Fibroblast of skin of abdomen (primary cell): ENCODE data around the gene SGK1.
"Not testable (repeated sequence)": the region's sequence is repeated elsewhere in the genome, so short reads cannot be mapped to it uniquely, and the experiment has no call there.

ENCODE experiments used
- DNase-seq: peaks from one replicate; pipeline ENCODE4 v3.0.0-alpha.2; 2013

SGK1 gene

DNA sequence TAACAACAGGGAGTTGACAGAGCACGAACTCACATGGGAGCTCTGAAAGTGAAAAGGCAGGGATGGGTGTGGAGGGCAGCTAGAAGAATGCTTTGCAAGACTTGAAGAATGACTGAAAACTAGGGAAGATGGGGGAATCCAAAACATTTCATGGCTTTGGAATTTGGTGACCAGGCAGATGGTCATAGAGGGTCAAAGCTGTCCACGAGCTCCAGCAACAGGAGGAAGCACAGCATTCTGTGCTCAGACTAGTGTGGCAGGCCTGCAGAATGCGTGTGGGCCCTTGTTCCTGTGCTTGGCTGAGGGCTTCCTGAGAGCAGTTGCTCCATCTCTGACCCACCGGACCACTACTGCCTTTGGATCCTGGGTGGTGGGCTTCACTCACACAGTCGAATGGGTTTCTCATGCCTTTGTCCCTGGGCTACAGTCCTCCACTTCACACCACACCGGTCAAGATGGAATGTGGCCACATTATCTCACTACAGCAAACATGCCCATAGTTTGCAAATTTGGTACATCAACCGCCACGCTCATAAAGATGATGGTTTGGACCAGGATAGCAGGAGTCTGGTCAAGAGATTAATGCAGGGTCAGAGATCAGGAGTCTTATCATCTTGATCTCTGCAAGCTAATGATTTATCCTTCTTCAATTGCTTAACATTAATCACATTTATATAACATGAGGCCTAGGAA, 100.7 kb downstream of the SGK1 start:
- DNase-seq = no peak

DNA sequence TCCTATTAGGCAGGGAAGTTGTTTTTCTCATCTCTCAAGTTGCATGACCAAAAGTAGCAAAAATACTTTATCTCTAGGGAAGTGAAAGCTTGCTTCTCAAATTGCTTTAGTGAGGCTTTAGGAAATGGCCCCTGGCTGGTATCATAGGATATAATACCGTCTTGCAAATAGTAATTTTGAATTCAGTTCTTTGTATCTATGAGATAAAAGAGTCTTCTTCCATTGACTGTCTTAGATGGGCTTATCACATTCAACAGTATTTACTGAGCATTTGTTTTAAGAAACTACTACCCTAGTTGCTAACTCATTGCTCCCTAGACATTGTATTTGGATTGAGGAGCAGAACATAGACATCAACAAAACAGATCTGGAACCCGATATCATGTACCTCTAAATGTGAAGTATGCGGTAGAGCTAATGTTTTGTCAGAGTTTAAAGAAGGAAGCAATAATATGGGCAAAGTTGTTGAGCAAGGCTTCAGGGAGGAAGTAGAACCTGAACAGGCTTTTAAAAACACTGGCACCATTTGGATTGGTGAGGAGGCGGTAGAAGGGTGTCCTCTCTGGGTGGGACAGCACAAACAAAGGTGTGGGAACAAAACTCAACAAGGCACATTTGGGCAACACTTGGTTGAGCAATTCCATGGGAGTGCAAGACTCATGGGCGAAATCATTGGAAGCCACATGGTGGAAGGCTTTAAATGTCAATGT, 101.5 kb downstream of the SGK1 start:
- DNase-seq = no peak

DNA sequence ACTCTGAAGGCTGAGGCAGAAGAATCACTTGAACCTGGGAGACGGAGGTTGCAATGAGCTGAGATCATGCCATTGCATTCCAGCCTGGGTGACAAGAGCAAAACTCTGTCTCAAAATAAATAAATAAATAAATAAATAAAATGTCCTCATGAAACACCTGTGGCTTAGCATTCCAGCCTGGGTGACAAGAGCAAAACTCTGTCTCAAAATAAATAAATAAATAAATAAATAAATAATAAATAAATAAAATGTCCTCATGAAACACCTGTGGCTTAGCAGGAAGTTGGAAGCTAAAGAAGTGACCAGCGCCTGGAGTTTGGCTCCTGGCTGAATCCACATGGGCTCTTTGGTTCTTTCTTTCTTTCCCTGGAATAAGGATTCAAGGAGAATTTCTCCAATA, 104.5 kb downstream of the SGK1 start:
- DNase-seq = not testable (repeated sequence)

DNA sequence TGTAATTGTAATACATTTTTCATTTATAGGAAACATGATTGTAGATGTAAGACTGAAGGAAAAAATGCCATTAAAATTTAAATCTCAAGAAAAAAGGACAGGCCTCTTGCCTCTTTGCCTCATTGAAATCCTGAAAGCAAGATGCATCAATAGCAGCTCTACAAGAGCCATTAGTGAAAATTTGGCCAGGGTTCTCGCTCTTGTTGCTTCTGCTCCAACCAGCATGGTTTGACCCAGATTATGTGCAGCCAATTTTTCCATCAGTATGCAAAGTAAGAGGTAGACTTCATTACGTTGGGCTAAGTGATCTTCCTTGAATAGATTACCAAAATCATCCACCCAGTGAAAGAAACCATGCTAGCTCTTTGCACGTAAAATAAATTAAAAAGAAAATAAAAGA, 106.6 kb downstream of the SGK1 start:
- no peak for DNase-seq

DNA sequence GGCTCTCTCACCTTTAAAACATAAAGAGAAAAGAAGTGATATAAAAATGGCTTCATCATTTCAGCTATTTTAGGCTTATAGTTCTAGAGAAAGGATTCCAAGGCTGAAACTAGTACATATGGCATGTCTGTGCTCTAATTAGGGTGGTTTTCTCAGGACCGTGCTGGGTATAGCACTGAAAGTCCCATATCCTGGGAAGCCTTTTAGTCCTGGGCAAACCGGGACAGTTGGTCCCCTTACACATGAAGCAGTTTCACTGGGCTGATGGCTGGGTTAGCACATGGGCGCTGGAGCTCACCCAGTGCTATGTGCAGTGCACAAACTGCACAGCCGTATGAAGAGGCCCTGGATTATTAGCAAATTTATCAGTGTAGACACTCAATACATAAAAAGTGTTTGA, 110.5 kb downstream of the SGK1 start:
- DNase-seq = no peak

DNA sequence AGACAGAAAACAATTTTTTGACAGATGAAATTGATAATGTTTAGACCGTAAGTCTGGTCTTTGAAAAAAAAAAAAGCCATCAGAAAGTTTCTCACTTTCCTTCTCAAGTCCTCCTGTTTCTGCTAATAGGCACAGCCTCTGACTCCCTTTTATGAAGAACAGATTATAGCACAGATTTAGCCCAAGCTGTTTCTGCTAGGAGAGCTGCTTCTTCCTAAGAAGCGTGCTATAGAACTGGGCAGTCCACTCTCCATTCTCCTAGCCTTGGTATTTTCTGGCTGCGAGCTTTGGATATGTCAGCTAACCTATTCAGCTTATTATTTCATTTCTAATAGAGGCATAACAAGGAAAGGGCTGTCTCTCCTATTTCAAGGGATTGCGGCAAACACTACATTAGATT, 112.5 kb downstream of the SGK1 start:
- DNase-seq = no peak

DNA sequence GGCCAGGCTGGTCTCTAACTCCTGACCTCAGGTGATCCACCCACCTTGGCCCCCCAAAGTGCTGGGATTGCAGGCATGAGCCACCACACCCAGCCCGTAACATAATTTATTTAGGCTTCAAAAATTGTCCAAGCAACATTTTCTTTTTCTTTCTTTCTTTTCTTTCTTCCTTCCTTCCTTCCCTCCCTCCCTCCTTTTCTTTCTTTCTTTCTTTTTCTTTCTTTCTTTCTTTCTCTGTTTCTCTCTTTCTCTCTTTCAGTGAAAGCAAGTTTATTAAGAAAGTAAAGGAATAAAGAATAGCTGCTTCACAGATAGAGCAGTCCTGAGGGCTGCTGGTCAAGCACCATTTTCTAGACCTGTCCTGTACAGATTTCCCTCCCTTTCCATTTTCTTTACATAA, 113.2 kb downstream of the SGK1 start:
- not testable (repeated sequence) for DNase-seq

DNA sequence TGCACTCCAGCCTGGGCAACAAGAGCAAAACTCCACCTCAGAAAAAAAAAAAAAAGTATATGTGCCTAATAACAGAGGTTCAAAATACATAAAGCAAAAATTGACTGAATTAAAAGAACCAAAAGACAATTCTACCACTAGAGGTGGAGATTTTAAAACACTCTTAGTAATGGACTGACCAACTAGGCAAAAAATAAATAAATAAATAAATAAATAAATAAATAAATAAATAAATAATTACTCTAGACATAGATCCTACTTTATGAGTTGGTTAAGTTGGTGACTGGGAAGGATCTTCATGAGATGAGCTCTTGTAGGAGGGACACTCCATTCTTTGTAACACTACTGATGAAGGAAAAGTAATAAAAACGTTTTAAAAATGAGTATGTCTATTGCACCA, 113.9 kb downstream of the SGK1 start:
- DNase-seq = no peak

DNA sequence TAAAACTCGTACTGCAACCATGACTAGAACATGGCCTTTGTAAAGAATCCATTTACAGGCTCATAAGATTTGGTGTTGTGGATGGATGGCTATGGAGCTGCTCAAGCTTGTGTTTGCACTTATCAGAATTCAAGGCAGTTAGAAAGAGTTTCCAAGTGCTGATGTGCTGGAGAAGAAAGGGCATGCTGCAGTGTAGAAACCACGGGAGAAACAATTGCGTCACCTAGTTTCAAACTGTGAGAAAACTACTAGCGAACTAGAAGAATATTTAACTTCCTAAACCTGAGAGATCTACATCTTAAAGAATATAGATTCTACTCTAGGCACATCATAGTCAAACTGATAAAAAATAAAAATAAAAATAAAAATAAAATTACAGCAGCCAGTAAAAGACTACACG, 116.2 kb downstream of the SGK1 start:
- DNase-seq = no peak

DNA sequence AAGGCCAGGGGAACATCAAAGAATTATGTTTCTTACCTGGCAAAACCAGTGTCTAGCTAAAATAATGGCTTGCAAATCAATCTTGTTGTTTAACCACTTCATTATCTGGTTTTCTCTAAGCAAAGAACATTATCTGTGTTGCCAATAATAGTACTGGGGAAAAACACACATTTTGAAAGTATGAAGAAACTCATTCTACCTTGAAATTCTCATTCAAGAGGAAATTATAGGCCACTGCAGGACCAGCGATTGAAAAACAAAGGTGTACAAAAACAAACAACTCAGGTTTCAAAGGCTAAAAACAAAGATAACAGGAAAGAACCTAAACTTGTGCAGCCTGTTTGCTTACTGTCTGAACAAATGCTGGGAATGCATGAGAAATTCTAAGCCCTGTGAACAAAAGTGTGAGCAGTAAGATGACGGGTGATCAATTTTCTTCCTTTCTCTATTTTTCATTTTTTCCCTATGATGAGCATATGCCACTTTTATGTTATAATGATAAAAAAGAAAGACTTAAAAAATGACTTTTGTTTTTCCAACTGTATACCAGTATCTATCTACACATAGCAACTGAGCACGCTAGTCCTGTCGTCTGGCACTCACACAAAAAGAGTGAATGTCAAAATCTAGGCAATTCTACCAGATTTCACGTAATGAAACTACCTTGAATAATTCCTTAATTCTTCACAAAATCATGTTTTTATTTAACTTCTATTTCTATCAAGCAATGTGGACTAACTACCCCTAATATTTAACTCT, 117.9 kb downstream of the SGK1 start:
- no peak for DNase-seq

DNA sequence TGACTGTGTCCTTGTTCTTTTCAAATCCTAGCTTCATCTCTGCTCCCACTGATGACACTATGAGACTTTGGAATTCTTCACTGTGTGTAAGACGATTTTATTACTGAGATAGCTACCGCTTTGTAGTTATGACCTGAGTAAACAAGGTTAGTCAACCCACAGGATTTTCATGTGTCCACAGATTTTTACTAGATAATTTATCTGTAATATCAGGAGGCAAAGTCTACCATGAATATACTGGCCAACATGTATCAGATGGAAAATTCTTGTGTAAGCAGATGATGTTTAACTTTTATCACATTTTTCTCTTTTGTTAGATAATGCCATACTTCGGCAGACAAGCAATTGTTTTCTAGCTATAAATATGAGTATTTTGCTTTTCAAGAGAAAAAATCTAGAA, 119.8 kb downstream of the SGK1 start:
- peak; percentile 8 for DNase-seq

DNA sequence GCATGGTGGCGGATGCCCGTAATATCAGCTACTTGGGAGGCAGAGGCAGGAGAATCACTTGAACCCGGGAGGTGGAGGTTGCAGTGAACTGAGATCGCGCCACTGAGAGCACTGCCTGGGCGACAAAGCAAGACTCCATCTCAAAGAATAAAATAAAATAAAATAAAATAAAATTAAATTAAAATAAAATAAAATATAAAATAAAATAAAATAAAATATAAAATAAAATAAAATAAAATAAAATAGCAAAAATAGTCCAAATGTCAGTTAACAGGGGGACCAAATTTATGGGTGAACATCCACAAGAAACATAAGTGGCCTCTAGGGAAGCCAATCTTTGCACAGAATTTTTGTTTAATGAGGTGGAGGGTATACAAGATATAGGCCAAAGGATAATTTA, 120.2 kb downstream of the SGK1 start:
- not testable (repeated sequence) for DNase-seq

DNA sequence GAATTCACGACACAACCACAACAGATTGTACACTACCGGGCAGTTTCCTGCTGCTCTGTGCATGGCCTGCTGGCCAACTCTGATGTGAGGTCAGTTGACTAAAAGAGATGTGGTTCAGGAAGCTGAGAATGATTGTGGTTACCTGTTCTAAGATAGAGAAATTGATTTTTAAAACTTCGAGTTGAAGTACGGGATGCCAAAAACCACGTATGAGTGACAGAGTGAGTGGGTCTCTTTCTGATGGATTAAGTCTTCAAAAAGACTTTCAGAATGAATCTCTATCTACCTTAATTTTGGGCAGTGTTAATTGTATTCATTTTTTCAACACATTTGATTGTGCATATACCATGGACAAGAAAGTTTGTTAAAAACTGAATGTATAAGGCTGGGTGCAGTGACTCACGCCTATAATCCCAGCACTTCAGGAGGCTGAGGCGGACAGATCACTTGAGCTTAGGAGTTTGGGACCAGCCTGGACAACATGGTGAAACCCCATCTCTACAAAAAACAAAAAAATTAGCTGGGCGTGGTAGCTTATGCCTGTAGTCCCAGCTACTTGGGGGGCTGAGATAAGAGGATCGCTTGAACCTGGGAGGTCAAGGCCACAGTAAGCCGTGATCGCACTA, 121.2 kb downstream of the SGK1 start:
- no peak for DNase-seq

DNA sequence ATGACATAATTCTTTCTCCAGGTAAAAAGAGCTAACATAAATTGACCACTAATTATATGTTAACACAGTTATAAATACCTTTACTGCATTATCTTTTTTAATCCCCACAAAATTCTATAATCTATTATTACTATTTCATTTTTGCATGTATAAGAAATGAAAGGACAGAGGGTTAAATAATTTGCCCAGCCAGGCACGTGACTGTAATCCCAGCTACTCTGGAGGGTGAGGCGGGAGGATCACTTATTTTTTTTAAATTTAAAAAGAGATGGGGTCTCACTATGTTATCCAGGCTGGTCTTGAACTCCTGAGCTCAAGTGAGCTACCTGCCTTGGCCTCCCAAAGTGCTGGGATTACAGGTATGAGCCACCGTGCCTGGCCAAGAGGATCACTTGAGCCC, 121.9 kb downstream of the SGK1 start:
- no peak for DNase-seq

DNA sequence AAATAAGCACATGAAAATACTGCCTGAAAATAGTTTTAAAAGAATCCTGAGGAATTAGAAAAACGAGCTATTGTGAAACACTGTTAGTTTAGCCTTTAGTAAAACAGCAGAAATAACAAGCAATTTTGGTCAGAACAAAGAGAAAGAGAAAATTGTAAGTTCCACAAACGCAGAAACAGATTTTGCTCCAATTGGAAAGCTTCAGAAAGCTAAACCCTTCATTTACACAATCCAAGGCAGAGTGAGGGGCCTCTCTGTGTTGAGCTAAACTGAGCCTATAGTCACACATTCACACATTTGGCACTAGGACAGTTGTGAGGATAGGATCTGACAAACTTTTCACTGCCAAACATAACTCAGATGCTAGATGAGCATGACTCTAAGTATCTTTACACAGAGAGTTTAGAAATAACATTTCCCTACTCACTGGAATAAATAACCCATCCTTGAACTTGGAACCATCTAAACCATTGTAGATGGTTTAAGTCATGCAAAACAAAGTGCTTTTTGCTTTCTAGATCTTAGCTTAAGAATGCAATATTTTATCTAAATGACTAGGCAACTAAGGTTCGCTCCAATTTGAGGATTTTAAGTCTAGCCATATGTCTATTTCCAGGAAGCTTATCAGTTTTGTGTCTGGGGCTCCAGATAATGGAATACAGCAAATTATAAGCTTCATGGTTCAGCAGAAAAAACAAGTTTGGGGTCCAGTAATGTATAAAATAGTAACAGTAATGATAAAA, 122.6 kb downstream of the SGK1 start:
- peak; percentile 22 for DNase-seq

DNA sequence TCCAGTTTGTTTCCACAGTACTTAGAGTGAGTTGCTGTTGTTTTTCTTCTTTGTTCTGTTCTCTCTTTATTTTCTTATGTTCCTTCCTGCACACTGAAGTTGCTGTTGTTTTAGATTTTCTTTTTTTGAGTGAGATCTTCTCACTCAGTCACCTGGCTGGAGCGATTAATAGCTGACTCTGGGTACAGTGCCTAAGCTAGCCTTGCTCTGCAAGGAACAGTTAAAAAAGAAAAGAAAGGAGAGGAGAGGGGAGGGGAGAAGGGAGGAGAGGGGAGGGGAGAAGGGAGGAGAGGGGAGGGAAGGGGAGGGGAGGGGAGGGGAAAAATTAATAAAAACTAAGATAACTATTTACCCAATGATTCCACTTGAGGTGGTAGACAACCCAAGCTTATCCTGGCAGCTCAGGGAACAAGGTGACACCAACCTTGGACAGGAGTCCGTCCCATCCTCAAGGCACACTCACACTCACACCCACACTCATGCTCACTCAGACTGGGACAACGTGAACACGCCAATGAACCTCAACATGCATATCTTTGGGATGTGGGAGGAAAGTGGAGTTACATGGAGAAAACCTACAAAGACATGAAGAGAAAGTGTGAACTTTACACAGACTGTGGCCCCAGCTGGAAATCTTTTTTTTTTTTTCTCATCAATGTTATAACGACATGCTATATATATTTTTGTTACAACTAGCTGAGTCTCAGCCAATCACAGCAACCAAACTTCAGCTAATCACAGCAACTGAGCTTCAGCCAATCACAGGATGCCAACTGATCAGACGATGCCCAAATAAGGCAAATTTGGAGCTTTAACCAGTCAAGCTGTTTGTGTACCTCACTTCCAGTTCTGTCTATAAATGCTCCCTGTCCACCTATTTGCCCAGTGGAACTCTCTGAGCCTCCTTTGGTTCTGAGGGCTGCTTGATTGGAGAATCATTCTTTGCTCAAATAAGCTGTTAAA, 124.1 kb downstream of the SGK1 start:
- no peak for DNase-seq

DNA sequence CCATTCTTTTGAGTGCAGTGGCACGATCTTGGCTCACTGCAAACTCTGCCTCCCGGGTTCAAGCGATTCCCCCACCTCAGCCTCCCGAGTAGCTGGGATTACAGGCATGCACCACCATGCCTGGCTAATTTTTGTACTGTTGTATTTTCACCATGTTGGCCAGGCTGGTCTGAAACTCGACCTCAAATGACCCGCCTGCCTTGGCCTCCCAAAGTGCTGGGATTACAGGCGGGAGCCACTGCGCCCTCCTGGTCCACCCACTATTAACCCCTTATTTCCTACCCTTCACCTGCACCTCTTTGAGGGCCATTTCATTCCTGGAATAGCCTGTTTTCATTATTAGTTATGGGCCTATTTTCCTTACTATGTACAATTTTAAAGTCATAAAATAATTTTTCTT, 125.3 kb downstream of the SGK1 start:
- DNase-seq = not testable (repeated sequence)

DNA sequence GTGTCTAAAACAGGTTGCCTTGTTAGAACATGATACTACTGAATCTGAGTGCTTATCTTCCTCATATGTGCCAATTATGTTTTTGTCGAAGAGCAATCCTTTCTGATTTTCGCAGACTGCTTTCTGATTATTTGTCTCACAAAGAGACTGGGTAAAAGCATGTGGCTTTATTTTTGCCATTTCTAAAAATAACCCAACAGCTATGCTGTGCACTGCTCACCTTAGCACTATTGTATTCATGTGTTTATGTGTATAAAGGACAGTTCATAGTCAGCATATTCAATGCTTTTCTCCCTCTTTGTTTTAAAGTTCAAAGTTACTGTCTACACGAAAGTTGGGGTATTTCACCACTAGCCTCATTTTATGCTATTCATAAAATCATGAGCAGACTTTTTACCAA, 127.0 kb downstream of the SGK1 start:
- no peak for DNase-seq

DNA sequence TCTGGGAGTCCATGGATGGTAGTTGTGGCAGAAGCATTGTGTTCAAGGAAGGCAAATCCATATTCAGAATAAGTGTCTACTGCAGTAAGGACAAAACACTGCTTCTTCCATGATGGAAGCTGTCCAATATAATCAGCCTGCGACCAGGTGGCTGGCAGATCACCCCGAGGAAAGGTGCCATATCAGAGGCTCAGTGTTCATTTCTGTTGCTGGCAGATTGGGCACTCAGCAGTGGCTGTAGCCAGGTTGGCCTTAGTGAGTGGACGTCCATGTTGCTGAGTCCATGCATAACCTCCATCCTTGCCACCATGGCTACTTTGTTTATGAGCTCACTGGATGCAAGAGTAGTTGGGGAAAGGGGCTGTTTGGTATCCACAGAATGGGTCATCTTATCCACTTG, 130.2 kb downstream of the SGK1 start:
- no peak for DNase-seq

DNA sequence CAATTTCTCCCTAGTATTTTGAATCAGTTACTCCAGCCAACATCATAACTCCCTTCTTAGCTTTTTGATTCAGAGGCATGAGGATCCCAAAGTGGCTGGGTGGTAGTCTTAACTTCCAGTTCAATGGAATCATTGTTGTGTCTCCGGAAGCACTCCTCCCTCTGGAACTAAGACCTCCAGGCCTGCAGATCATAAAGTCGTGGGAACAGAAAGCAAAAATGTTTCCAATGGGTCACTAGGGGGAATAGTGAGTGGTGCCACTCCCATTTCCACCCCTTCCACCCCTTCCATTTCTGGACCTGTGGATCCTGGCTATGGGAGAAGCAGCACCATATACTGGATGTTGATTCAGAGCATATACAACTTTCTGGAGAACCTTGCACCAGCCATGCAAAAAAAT, 130.8 kb downstream of the SGK1 start:
- DNase-seq = no peak

DNA sequence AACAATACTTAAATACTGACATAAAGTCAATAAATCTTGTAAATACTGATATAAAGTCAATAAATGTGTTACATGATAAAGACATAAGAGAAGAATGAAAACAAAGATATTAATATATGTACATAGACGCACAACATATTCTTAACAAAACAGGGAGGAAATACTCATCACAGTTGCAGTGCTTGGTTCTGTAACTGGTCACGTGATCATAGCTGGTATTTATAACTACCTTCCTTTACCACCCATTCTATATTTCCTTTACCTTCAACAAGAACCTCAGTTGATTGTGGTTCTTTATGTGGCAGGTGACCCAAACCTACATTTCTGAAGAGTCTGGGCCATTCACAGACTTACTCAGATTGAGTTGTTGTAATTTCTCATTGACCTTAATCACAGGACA, 131.6 kb downstream of the SGK1 start:
- no peak for DNase-seq
